Gastrocnemius medialis (tissue), 4 donors: ENCODE results near the gene KCNK3. TPM values are rescaled to one million over a fixed set of nuclear protein-coding genes. Genes with fewer than 3 reads are reported as not detected.

ENCODE experiments used
- ATAC-seq, 2 donors: fragments of 150-250 bp; one replicate each; pipeline ENCODE4 v1.9.1; 2016
- DNase-seq, 2 donors: peaks; one replicate each; pipeline ENCODE4 v3.0.0-alpha.2; 2019
- H3K27ac ChIP-seq, 4 donors: fragments of 200-600 bp; sonication (generic); 1 replicate in 1 of 4; 2 replicates in 3 of 4; pipeline ENCODE4 v1.5.1; 2016 to 2018; ENCODE audit warnings: mild to moderate bottlenecking in 2 of 4, moderate library complexity in 1 of 4
- H3K27me3 ChIP-seq, 3 donors: fragments of 200-600 bp; sonication (generic) in 2 of 3; 1 replicate in 1 of 3; 2 replicates in 2 of 3; pipeline versions ENCODE4 v1.5.1 to v1.6.0; 2016 to 2019; ENCODE audit warnings: mild to moderate bottlenecking in 1 of 3, moderate library complexity in 1 of 3
- H3K36me3 ChIP-seq, 2 donors: fragments of 200-600 bp; sonication (generic) in 1 of 2; one replicate each; pipeline ENCODE4 v1.5.1; 2017 to 2018
- H3K4me1 ChIP-seq, 2 donors: fragments of 200-600 bp; sonication (generic) in 1 of 2; one replicate each; pipeline ENCODE4 v1.5.1; 2016 to 2017; ENCODE audit warnings: mild to moderate bottlenecking in 2 of 2
- H3K4me3 ChIP-seq, 4 donors: fragments of 200-600 bp; sonication (generic) in 3 of 4; 1 replicate in 1 of 4; 2 replicates in 3 of 4; pipeline ENCODE4 v1.5.1; 2016 to 2019; ENCODE audit warnings: mild to moderate bottlenecking in 2 of 4
- H3K9me3 ChIP-seq, 3 donors: fragments of 200-600 bp; sonication (generic) in 2 of 3; 1 replicate in 1 of 3; 2 replicates in 2 of 3; pipeline ENCODE4 v1.5.1; 2016 to 2019
- POLR2A ChIP-seq, 2 donors: fragments of 450-650 bp; IDR thresholded peaks; one replicate each; pipeline ENCODE4 v1.6.1; 2017; ENCODE audit warnings: antibody characterized with exemption in 2 of 2, mild to moderate bottlenecking in 2 of 2, moderate library complexity in 2 of 2
- in situ Hi-C, 4 donors: fragments of 200-750 bp; cut with MboI; loops; one replicate each; pipeline versions ENCODE4 v1.15.0 to v1.8.0; 2017; ENCODE audit warnings: low sequenced_read_pairs in 4 of 4
- intact Hi-C: fragments of 100-400 bp; cut with DNase I; formaldehyde crosslinking; loops from one replicate; pipeline ENCODE4 v1.15.1; 2023; ENCODE audit warnings: low total_unique reads
- total RNA-seq, 4 donors: library from RNA; depleted of rRNA; stranded (reverse); fragments of >200 nt; gene quantifications; one replicate each; pipeline versions ENCODE4 v1.1.0 to v1.2.3, GENCODE V29; 2016
- TF ChIP-seq, protein P1 (sequence below), 5 experiments: fragments of 450-650 bp in 3 of 5; fragments of 200-600 bp in 2 of 5; sonication (generic) in 2 of 5; IDR thresholded peaks in 4 of 5; conservative IDR thresholded peaks in 1 of 5; 1 replicate in 4 of 5; 2 replicates in 1 of 5; pipeline ENCODE4 v1.5.1; 2016 to 2019; ENCODE audit warnings: antibody characterized with exemption in 5 of 5, mild to moderate bottlenecking in 3 of 5, moderate library complexity in 3 of 5

Gene KCNK3
- total RNA-seq, 4 donors from 2014 or later: 0.80 to 11.6 (median 1.2) TPM

DNA sequence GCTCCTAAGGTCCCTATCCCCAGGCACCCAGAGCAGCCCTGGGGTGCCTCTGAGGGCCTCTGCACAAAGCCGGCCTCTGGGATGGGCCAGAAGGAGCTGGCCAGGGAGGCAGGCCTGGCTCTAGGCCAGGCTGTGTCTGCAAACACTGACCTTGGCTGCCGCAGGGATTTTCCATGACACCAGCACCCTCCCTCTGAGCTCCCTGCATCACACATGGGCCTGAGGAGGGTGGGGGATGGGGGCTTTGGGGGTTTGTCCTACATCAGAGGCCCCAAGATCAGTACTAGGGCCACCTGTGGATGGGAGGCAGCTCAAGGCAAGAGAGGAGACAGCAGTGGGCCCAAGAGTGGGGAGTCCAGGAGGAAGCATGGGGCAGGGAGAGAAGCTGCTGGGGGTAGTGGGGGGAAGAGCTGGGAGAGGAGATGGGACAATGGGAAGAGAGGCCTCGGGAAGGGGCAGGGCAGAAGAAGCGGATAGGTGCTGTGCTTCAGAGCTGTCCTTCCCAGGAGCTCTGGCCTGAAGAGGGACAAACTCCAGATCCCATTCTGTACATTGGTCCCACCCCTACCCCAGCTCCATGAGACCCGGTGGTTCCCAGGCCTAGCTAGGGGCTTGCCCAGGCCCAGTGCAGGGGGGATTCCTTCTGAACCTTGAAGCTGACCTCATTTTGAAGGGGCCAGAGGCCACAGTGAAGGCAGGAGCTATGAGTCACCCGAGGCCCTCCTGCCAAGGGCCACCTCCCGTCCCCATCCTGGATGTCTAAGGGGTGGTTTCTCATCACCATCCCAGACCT is 28.0 kb downstream of the KCNK3 start:
- ATAC-seq (peak; percentile 51 to 60), DNase-seq (peak; percentile 60 to 85)
- H3K27ac ChIP-seq: peak overlapping the region in 3 of 4 donors; percentile 58 to 89 (median 80)
- no peak overlapping the region for H3K4me3 ChIP-seq
- in situ Hi-C loops: no loop called here
- intact Hi-C loops: no loop called here
- no peaks in the 10 kb centered on the region for H3K27me3 ChIP-seq
- H3K9me3 ChIP-seq: no peaks in the 10 kb centered on the region
- no peaks in the 10 kb centered on the region for H3K36me3 ChIP-seq
- TF ChIP-seq, protein P1, sequence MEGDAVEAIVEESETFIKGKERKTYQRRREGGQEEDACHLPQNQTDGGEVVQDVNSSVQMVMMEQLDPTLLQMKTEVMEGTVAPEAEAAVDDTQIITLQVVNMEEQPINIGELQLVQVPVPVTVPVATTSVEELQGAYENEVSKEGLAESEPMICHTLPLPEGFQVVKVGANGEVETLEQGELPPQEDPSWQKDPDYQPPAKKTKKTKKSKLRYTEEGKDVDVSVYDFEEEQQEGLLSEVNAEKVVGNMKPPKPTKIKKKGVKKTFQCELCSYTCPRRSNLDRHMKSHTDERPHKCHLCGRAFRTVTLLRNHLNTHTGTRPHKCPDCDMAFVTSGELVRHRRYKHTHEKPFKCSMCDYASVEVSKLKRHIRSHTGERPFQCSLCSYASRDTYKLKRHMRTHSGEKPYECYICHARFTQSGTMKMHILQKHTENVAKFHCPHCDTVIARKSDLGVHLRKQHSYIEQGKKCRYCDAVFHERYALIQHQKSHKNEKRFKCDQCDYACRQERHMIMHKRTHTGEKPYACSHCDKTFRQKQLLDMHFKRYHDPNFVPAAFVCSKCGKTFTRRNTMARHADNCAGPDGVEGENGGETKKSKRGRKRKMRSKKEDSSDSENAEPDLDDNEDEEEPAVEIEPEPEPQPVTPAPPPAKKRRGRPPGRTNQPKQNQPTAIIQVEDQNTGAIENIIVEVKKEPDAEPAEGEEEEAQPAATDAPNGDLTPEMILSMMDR (IDR thresholded peaks at IDR 0.05 in 4 of 5, conservative IDR thresholded peaks at IDR 0.05 in 1 of 5): no peak
- no peak for TF ChIP-seq POLR2A (IDR thresholded peaks at IDR 0.05)
- peaks cover 34 to 53% of the 10 kb centered on the region in 2 donors for H3K4me1 ChIP-seq

DNA sequence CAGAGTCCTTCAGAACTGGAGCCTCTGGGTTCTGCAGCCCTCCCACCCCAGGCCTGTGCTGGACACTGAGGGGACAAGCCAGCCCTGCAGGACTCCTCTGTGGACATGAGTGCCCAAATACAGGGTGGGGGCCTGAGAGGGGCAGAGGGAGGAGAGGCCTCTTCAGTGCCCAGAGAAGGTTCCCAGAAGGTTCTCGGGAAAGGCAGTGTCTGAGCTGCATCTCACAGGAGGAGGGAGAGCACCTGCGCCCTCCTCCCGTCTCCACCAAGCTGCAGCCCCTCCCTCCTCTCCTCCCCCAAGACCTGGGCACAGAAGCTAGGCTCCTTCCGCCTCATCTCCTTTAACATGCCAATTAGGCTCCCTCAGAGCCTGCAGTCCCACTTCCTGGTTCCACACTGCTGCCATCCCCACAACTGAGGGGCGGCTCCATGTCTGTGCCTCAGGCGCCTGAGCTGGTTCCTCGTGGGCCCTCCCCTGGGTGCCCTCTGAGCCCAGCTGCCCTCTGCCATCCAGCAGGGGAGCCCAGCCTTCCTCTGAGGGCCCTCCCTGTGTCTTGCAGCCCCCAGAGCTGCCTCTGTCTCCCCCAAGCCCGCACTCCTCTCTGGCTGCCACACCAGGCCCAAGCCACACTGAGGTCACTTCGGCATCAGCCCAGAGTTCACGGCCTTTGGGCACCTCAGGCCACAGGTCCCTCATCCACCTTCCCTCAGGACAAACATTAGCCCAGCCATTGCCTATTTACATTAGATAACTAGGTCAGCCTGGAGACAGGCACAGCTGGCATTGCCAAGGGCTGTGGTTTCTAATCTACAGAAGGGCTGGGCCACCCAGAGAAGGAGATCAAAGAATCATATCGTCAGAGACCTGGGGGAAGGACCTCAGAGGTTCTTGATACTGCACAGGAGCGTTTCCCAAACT is 28.9 kb downstream of the KCNK3 start:
- peaks cover 37 to 60% of the 10 kb centered on the region in 2 donors for H3K4me1 ChIP-seq

GRCh38 chr2:26722328-26722727 is 29.8 kb downstream of the KCNK3 start:
- Histone ChIP-seq H3K27ac (peak overlapping the region in 3 of 4 donors; percentile 64 to 91 (median 89)), H3K27me3 (peaks cover 0 to under 1% (median 0%) of the 10 kb centered on the region in 3 donors), H3K36me3 (no peaks in the 10 kb centered on the region), H3K4me1 (peaks cover 37 to 60% of the 10 kb centered on the region in 2 donors), H3K9me3 (no peaks in the 10 kb centered on the region), H3K4me3 (no peak overlapping the region)
- no peak for TF ChIP-seq POLR2A (IDR thresholded peaks at IDR 0.05)
- DNase-seq (no peak), ATAC-seq (no peak)
- intact Hi-C loops: no loop called here
- in situ Hi-C loops: no loop called here

More for the DNA sequence above, 28.9 kb downstream of the KCNK3 start:
- intact Hi-C loops (no loop called here), in situ Hi-C loops (no loop called here)
- Histone ChIP-seq H3K9me3 (no peaks in the 10 kb centered on the region), H3K27ac (peak overlapping the region in 3 of 4 donors; percentile 58 to 89 (median 80)), H3K4me3 (no peak overlapping the region), H3K27me3 (no peaks in the 10 kb centered on the region), H3K36me3 (no peaks in the 10 kb centered on the region)
- TF ChIP-seq POLR2A (IDR thresholded peaks at IDR 0.05): no peak
- TF ChIP-seq, protein P1 (IDR thresholded peaks at IDR 0.05 in 4 of 5, conservative IDR thresholded peaks at IDR 0.05 in 1 of 5): no peak
- ATAC-seq: no peak
- no peak for DNase-seq

- DNase-seq (no peak), ATAC-seq (no peak)
- in situ Hi-C loops: no loop called here
- H3K27ac ChIP-seq: peak overlapping the region; percentile 64 to 91 (median 80)
- peaks cover 0 to 7% (median 3%) of the 10 kb centered on the region in 3 donors for H3K27me3 ChIP-seq
- intact Hi-C loops: no loop called here
- H3K9me3 ChIP-seq: no peaks in the 10 kb centered on the region
- no peak for TF ChIP-seq POLR2A (IDR thresholded peaks at IDR 0.05)
- TF ChIP-seq, protein P1 (IDR thresholded peaks at IDR 0.05 in 4 of 5, conservative IDR thresholded peaks at IDR 0.05 in 1 of 5): no peak
- no peaks in the 10 kb centered on the region for H3K36me3 ChIP-seq
- peaks cover 37 to 60% of the 10 kb centered on the region in 2 donors for H3K4me1 ChIP-seq
- H3K4me3 ChIP-seq: no peak overlapping the region
Measured at GRCh38 chr2:26722911-26723310, 30.4 kb downstream of the KCNK3 start.

DNA sequence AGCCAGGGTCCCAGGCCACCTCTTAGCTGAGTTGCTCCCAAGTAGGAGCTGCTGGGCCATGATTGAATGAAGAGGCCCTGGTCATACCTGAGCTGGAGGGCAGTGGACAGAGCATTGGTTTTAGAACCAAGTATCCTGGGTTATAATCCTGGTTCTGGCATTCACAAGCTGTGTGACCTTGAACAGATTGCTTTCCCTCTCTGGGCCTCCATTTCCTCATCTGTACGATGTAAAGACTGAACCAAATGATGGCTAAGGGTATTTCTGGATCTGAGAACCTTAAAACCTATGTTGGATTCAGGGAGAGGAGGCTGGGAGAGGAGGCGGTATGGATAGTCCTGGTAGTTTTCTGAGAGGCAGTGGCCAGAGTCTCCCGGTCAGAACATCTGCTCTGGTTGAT is 31.0 kb downstream of the KCNK3 start:
- H3K4me1 ChIP-seq: peaks cover 37 to 60% of the 10 kb centered on the region in 2 donors
- DNase-seq (no peak), ATAC-seq (no peak)
- in situ Hi-C loops: no loop called here
- TF ChIP-seq, protein P1 (IDR thresholded peaks at IDR 0.05 in 4 of 5, conservative IDR thresholded peaks at IDR 0.05 in 1 of 5): no peak
- TF ChIP-seq POLR2A (IDR thresholded peaks at IDR 0.05): no peak
- intact Hi-C loops: no loop called here
- H3K27me3 ChIP-seq: peaks cover 0 to 7% (median 3%) of the 10 kb centered on the region in 3 donors
- H3K27ac ChIP-seq: peak overlapping the region; percentile 64 to 91 (median 80)
- no peaks in the 10 kb centered on the region for H3K36me3 ChIP-seq
- H3K4me3 ChIP-seq: no peak overlapping the region
- H3K9me3 ChIP-seq: no peaks in the 10 kb centered on the region
